Right ventricle myocardium inferior (tissue), 1 donor: Measurements from ENCODE around the gene RAPGEF5. TPM values are rescaled to one million over a fixed set of nuclear protein-coding genes. Genes with fewer than 3 reads are reported as not detected.

Source experiments
- ATAC-seq: fragments of 200-7000 bp; cut with Tn5 transposase; one replicate; pipeline ENCODE4 v1.9.1; 2020; ENCODE audit warnings: mild to moderate bottlenecking, moderate library complexity
- DNase-seq: peaks from one replicate; pipeline ENCODE4 v3.0.0; 2021; ENCODE audit errors: missing footprints
- intact Hi-C: fragments of 100-400 bp; cut with DNase I; formaldehyde crosslinking; loops from one replicate; pipeline ENCODE4 v1.11.0; 2022
- total RNA-seq: library from RNA; stranded (reverse); fragmentation: NEBNext Ultra II Directional; extraction: Animal tissue kit (Norgen Biotek cat#: 25700); gene quantifications from one replicate; pipeline ENCODE4 v1.2.1, GENCODE V29; 2021
- donor health status: DM: no; HTN: yes; CAD: no; lungs with severe emphysema.

Gene RAPGEF5
- total RNA-seq, 1 donor from 2014 or later: 9.4 TPM

- DNase-seq (no peak), ATAC-seq (no peak)
- intact Hi-C loops: loop anchor here (5.0 kb wide), 1 partner anchor 99 kb away; no protein-coding TSS in a partner anchor
These were observed 146.0 kb downstream of the RAPGEF5 start for GRCh38 chr7:22210967-22211366.

- ATAC-seq (no peak), DNase-seq (no peak)
- intact Hi-C loops: loop anchor here (5.0 kb wide), 1 partner anchor 98 kb away; no protein-coding TSS in a partner anchor
These were observed 146.6 kb downstream of the RAPGEF5 start for GRCh38 chr7:22210355-22210754.

GRCh38 chr7:22208799-22209198, 148.2 kb downstream of the RAPGEF5 start:
- intact Hi-C loops: loop anchor here (10.0 kb wide), 1 partner anchor 64 kb away; no protein-coding TSS in a partner anchor
- no peak for DNase-seq
- ATAC-seq: no peak

GRCh38 chr7:22207724-22208225, 149.2 kb downstream of the RAPGEF5 start:
- ATAC-seq: no peak

GRCh38 chr7:22205631-22206030, 151.3 kb downstream of the RAPGEF5 start:
- DNase-seq: no peak
- ATAC-seq: no peak
- intact Hi-C loops: loop anchor here (10.0 kb wide), 1 partner anchor 61 kb away; no protein-coding TSS in a partner anchor

More at GRCh38 chr7:22207724-22208225, 149.2 kb downstream of the RAPGEF5 start:
- intact Hi-C loops: loop anchor here (10.0 kb wide), 1 partner anchor 63 kb away; no protein-coding TSS in a partner anchor
- DNase-seq: no peak

- no peak for DNase-seq
- intact Hi-C loops: loop anchor here (10.0 kb wide), 1 partner anchor 60 kb away; no protein-coding TSS in a partner anchor
- ATAC-seq: no peak
These were observed 152.6 kb downstream of the RAPGEF5 start for GRCh38 chr7:22204312-22204711.

- ATAC-seq: no peak
- DNase-seq: no peak
- intact Hi-C loops: loop anchor here (10.0 kb wide), 1 partner anchor 57 kb away; no protein-coding TSS in a partner anchor
These were observed 154.8 kb downstream of the RAPGEF5 start for GRCh38 chr7:22202141-22202540.

GRCh38 chr7:22201186-22201880, 155.6 kb downstream of the RAPGEF5 start:
- DNase-seq: no peak
- intact Hi-C loops: loop anchor here (10.0 kb wide), 1 partner anchor 57 kb away; no protein-coding TSS in a partner anchor
- ATAC-seq: no peak

- no peak for ATAC-seq
- no peak for DNase-seq
- intact Hi-C loops: loop anchor here (10.0 kb wide), 1 partner anchor 56 kb away; no protein-coding TSS in a partner anchor
These were observed 156.2 kb downstream of the RAPGEF5 start for GRCh38 chr7:22200777-22201176.

GRCh38 chr7:22200238-22200637, 156.7 kb downstream of the RAPGEF5 start:
- ATAC-seq: no peak
- intact Hi-C loops: loop anchor here (10.0 kb wide), 1 partner anchor 55 kb away; no protein-coding TSS in a partner anchor
- DNase-seq: no peak

GRCh38 chr7:22197376-22197775, 159.6 kb downstream of the RAPGEF5 start:
- intact Hi-C loops: no loop called here
- ATAC-seq (no peak), DNase-seq (no peak)

- DNase-seq (no peak), ATAC-seq (no peak)
- intact Hi-C loops: no loop called here
These were observed 160.5 kb downstream of the RAPGEF5 start for GRCh38 chr7:22196429-22196828.

- intact Hi-C loops: no loop called here
- ATAC-seq (no peak), DNase-seq (no peak)
These were observed 161.4 kb downstream of the RAPGEF5 start for GRCh38 chr7:22195397-22196172.

- ATAC-seq: no peak
- intact Hi-C loops: no loop called here
- peak; percentile 62 for DNase-seq
These were observed 162.2 kb downstream of the RAPGEF5 start for GRCh38 chr7:22194658-22195273.

GRCh38 chr7:22193450-22193983, 163.4 kb downstream of the RAPGEF5 start:
- peak; percentile 86 for ATAC-seq
- intact Hi-C loops: no loop called here

GRCh38 chr7:22192801-22193200, 164.2 kb downstream of the RAPGEF5 start:
- intact Hi-C loops: no loop called here
- DNase-seq: no peak
- ATAC-seq: no peak

More at GRCh38 chr7:22193450-22193983, 163.4 kb downstream of the RAPGEF5 start:
- DNase-seq: peak; percentile 61

GRCh38 chr7:22190736-22191135, 166.2 kb downstream of the RAPGEF5 start:
- intact Hi-C loops: no loop called here
- DNase-seq (no peak), ATAC-seq (no peak)

- ATAC-seq: no peak
- DNase-seq: no peak
- intact Hi-C loops: no loop called here
These were observed 167.2 kb downstream of the RAPGEF5 start for GRCh38 chr7:22189741-22190140.

GRCh38 chr7:22189230-22189629, 167.7 kb downstream of the RAPGEF5 start:
- DNase-seq: no peak
- ATAC-seq: no peak
- intact Hi-C loops: no loop called here
